Gastroesophageal sphincter (tissue), 3 donors: ENCODE measurements around the gene PYY.

Source experiments
- EP300 ChIP-seq: sonication (generic); formaldehyde crosslinking; IDR thresholded peaks from one replicate; pipeline ENCODE4 v1.6.1; 2017; ENCODE audit warnings: antibody characterized with exemption, mild to moderate bottlenecking
- POLR2A ChIP-seq, 2 donors: fragments of 450-650 bp; IDR thresholded peaks; one replicate each; pipeline ENCODE4 v1.6.1; 2017; ENCODE audit warnings: antibody characterized with exemption in 2 of 2, mild to moderate bottlenecking in 2 of 2, moderate library complexity in 1 of 2
- POLR2AphosphoS5 ChIP-seq: sonication (generic); formaldehyde crosslinking; IDR thresholded peaks from one replicate; pipeline ENCODE4 v1.6.1; 2017; ENCODE audit warnings: antibody characterized with exemption
- TF ChIP-seq, protein P1 (sequence below), 4 experiments: fragments of 200-600 bp in 2 of 4; fragments of 450-650 bp in 2 of 4; sonication (generic) in 1 of 4; IDR thresholded peaks; one replicate each; pipeline ENCODE4 v1.5.1; 2017 to 2019; ENCODE audit warnings: antibody characterized with exemption in 4 of 4, mild to moderate bottlenecking in 2 of 4, moderate library complexity in 2 of 4

- TF ChIP-seq, protein P1, sequence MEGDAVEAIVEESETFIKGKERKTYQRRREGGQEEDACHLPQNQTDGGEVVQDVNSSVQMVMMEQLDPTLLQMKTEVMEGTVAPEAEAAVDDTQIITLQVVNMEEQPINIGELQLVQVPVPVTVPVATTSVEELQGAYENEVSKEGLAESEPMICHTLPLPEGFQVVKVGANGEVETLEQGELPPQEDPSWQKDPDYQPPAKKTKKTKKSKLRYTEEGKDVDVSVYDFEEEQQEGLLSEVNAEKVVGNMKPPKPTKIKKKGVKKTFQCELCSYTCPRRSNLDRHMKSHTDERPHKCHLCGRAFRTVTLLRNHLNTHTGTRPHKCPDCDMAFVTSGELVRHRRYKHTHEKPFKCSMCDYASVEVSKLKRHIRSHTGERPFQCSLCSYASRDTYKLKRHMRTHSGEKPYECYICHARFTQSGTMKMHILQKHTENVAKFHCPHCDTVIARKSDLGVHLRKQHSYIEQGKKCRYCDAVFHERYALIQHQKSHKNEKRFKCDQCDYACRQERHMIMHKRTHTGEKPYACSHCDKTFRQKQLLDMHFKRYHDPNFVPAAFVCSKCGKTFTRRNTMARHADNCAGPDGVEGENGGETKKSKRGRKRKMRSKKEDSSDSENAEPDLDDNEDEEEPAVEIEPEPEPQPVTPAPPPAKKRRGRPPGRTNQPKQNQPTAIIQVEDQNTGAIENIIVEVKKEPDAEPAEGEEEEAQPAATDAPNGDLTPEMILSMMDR (IDR thresholded peaks at IDR 0.05) = no peak
- TF ChIP-seq EP300 = no peak
- no peak for TF ChIP-seq POLR2A (IDR thresholded peaks at IDR 0.05)
- TF ChIP-seq POLR2AphosphoS5 = no peak
These were observed 44.1 kb downstream of the PYY start for GRCh38 chr17:43909537-43910231.
